NCI-H446 (cell line): ENCODE data around the gene MOB2.

Experiments
- DNase-seq, 2 experiments: peaks; one replicate each; lab custom pipeline; 2025; lab: John Stamatoyannopoulos, UW

The MOB2 gene

DNA sequence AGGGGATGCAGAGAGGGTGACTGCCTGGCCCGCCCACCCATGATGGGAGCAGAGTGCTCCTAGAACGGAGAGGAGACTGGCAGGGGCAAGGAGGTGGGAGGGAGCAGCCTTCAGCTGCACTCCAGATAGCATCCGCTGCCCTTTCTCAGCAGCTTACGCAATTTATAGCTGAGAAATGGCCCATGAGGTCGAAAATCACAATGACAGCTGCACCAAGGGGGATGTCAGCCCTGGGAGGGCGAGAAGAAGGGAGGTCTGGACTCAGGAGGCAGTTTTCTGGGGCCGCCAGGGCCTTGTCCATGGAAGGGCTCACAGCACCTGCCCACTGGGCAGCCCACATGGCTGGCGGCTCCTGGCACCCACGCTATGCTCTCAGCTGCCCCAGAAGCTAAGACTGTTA, 17.6 kb upstream of the MOB2 start:
- DNase-seq: no peak

GRCh38 chr11:1503708-1504104, 17.1 kb upstream of the MOB2 start:
- peak in 1 of 2 experiments; percentile 41 for DNase-seq

GRCh38 chr11:1502954-1503707, 16.6 kb upstream of the MOB2 start:
- peak; percentile 23 to 71 for DNase-seq

DNA sequence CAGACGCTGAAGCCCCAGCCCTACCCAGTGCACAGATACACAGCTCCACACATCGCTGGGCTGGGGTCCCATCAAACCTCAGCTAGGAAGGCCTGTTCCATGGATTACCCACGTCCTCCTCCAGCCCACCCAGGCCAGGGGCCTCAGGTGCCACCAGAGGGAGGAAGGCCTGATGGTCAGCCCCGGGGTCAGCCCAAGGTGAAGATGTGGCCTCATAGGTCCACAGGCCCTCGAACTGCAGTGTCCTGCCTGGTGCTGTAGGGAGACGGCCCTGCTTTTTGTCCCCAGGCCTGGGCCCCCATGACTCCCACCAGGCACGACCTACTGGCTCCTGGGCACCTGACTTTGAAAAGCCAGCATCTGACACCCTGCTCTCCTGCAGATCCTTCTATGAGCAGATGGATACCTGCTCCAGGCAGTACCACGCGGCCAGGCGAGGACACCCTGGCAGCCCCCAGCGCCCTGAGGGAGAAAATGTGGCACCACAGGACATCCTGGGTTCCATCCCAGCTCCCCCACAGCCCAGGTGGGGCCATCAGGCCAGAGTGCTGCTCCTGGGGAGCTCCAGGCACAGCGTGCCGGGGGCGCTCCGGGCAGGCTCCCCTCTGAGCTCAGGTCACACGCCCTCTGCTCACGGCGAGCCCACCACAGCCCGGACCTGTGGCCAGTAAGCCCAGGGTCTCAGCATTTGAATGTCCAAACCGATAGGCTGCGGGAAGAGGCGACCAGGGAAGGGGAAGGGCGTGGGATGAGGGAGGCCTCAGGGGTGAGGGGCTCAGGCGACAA, 15.8 kb upstream of the MOB2 start:
- no peak for DNase-seq

GRCh38 chr11:1501421-1502167, 15.0 kb upstream of the MOB2 start:
- no peak for DNase-seq

- DNase-seq: no peak
Observed at GRCh38 chr11:1500466-1501420, 14.2 kb upstream of the MOB2 start.

DNA sequence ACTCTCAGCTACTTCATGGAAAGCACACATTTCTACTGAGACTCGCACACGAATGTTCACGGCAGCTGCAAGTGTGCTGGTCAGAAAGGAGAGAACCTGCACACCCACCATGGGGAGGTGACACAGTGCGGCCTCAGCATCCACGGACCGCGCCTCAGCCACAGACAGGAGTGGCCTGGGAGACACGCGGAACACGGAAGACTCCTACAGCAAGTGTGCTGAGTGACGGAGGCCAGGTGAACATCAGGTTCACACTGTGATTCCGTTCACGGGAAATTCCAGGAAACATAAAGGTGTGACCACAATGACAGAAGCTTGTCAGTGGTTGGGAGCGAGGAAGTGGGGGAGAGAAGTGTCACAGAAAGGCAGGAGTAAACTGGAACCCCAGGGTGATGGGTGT, 13.3 kb upstream of the MOB2 start:
- DNase-seq: no peak

GRCh38 chr11:1499261-1499890, 12.8 kb upstream of the MOB2 start:
- no peak for DNase-seq

- no peak for DNase-seq
Observed at GRCh38 chr11:1498262-1498661, 11.7 kb upstream of the MOB2 start.

DNA sequence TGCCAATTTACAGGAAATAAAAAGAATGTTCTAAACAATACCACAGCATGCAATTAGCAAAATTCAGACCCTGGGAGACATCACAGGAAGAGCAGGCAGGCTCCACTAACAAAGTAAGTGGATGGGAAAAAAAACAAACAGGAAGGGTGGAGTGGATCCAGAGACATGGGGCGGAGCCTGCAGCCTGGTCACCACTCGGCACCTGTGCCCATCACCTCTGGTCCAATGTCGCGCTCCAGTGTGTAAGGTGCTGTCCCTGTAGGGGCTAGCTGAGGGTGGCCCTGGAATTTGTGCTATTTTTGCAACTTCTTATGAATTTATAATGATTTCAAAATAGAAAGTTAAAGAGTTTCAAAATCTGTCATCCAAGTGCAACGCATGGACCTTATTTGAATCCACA, 11.0 kb upstream of the MOB2 start:
- DNase-seq: no peak

DNA sequence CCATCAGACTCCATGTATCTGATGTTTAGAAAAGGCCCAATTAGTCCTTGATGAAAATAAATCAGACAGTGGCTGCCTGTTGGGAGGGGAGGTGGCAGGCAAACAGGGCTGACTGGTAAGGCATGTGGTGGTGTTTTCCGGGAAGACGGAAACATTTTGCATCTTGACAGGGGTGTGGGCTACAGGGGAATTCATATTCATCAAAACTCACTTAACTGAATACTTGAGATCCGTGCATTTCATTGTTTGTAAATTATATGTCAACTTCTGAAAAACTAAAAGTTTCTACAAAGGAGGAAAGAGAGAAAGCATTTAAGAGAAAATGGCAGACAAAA, 10.1 kb upstream of the MOB2 start:
- DNase-seq: no peak

DNA sequence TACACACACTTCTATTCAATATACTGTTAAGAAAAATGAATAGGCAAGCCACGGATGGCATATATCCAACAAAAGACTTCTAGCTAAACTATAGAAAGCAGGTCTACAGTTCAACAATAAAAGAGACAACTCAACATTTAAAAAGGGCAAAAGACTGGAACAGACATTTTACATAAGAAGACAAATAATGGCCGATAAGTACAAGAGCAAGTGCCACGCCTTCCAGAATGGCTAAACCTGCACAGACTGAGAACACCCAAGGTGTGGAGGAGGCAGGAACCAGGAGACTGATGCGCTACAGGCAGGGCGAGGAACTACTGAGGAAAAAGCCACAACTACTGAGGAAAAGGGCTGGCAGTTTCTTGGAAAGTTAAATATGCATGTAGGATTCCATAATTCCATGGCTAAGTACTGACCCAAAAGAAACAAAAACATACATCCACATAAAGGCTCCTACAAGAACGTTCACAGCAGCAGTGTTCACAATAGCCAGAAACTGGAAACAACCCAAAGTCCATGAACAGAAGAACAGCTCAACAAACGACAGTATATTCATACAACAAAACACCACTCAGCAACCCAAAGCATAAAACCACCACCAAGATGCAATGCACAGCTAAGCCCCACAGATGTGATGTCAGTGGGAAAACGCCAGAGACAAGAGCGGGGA, 9.6 kb upstream of the MOB2 start:
- no peak for DNase-seq

- no peak for DNase-seq
Observed at GRCh38 chr11:1494650-1495049, 8.1 kb upstream of the MOB2 start.

- no peak for DNase-seq
Observed at GRCh38 chr11:1493650-1494244, 7.2 kb upstream of the MOB2 start.

- no peak for DNase-seq
Observed at GRCh38 chr11:1491379-1491778, 4.8 kb upstream of the MOB2 start.

- DNase-seq: no peak
Observed at GRCh38 chr11:1490651-1491050, 4.1 kb upstream of the MOB2 start.

DNA sequence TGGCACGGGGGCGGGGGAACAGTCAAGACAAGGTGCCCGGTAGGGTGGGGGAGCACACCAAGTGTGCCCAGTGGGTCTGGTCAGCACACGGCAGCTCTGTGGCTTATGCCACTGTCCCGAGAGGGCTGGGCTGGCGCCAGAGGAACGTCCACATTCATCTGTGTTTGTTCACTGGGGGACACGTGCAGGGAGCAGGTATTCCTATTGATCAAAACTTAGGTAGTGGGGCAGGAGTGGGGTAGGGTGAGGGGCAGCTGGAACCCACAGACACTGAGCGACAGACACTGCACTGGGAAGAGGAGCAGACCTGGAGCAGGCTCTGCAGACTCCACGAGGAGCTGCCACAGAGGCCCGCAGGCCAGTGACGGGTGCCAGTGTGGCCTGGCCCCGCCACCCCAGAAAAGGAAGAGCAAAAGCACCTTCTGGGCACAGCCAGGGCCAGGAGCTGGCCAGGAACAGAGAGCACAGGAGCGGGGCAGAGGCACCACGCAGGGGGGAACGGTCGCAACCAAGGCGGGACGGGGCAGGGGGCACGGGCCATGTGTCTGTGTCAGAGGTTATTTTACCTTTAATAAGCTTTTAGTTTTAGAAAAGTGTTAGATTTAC, 2.1 kb upstream of the MOB2 start:
- DNase-seq: no peak

GRCh38 chr11:1487851-1488574, 1.4 kb upstream of the MOB2 start:
- no peak for DNase-seq
